ENCODE results near the gene FOXD4L1.
"Not testable (repeated sequence)": the region's sequence is repeated elsewhere in the genome, so short reads cannot be mapped to it uniquely, and the experiment has no call there.

FOXD4L1 gene

DNA sequence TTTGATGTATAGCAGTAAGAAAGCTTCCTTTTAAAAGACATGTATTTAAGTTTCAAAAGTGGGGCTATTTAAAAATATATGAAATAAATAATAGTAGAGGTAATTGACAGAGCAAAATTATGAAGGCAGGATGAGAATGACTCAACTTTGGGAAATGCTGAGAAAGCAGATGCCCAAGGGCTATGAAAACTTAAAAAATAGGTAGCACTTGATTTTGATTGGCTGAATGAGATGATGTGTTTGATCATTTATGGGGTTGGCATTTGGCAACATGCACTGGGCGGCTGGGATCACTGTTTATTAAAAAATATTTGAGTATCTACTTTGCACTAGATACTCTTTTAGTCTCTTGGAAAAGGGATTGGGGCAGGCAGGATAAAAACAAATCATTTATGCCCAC lies 26.5 kb downstream of the FOXD4L1 start:
- not testable (repeated sequence) for DNase-seq (ENCODE audit: low spot score)

DNA sequence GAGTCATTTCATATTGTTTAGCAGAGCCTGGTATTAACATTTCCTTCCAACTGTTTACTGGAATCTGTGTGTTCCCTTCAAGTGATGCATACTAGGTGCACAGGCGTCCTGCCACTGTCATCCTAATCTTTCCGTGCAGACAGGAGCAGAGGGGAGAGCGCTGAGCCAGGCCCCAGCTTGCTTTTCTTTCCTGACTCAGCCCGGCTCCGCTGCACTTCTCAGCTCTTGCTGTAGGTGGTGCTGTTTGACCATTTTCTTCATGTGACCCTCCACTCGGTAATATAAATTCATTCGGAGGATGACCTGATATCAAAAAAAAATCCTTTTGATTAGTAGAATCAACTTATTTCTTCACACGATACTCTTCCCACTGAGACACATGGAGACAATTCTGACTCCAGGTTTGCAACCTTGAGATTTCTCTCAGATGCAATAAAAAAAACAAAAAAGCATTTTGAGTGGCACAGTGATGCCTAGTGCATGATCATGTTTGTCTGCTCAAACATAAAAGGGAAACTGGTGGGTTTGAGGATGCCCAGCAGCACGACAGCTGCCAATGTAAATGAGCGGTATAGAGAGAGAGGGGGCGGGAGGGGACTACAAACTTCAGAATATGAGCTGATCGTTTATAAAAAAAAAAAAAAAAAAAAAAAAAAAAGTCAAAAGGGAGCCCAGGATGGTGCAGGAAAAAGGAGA lies 29.0 kb downstream of the FOXD4L1 start:
- not testable (repeated sequence) for DNase-seq (ENCODE audit: low spot score)

DNA sequence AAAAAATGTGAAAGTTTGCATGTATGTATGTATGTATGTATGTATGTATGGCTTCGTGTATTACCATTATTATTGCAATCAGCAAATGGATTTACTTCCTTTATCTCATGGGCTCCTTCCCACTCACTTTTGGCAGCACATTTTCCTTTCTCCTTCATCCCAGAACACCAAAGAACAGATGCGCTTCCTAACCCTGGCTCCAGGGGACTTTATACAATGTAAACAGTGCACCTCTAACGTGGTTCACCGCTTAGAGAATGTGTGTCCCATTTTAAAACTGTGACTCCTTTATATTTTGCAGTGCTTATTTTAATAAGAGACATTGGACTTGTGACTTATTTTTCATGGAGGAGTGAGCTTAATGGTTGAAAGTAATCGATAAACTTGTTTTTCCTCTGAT lies 29.7 kb downstream of the FOXD4L1 start:
- not testable (repeated sequence) for DNase-seq (ENCODE audit: low spot score)

DNA sequence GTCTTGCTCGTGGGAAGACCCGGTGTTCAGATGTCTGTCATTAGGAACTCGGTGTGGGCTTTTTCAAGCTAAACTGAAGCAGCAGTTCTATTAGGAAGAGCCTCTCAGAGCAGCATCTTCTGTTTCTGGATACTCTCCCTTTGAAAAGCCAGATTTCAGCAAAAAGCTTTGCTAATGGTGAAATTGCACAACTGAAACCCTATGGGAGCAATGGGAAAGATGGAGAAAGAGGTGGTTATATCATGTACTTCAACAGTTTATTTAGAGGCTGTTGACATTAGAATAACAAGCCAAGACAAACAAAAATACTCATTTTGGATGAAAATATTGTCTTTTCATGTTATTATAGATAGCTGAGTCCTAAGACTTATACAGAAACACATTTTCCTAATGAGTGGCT lies 30.4 kb downstream of the FOXD4L1 start:
- not testable (repeated sequence) for DNase-seq (ENCODE audit: low spot score)

DNA sequence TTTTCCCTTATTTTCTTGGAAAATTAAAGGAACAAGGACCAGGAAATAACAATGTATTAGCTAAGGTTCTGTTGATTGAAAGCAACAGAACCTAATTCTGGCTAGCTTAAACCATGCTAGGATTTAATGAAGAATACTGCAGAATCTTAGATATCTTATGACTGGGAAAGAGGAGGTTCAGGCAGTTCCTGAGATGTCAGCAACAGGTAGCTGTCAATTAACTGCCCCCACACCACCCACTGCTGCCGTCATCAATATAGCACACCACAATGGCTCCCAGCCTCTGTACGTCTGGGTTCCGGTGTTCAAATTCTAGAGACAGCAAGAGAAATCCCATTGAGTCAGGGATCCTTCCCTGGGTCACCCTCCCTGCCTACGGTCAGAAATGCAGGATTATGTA lies 34.5 kb downstream of the FOXD4L1 start:
- not testable (repeated sequence) for DNase-seq (ENCODE audit: low spot score)

DNA sequence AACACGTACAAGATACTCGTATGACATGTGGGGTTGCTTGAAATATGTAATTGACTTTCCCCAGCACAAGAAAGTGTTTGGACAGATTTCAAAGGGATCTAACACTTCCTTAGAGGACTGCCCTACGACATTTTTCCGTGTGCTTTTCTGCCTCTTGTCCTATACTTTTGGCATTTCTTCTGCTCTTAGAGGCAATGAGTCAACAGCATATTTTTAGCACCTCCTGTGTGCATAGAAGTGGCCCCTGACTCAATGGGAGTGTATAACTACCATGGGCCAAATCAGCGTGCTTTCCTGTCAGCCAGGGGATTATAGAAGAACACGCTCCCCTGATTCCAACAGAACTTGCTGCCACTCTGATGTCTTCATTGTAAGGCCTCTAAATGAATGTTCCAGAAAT lies 38.1 kb downstream of the FOXD4L1 start:
- not testable (repeated sequence) for DNase-seq (ENCODE audit: low spot score)

DNA sequence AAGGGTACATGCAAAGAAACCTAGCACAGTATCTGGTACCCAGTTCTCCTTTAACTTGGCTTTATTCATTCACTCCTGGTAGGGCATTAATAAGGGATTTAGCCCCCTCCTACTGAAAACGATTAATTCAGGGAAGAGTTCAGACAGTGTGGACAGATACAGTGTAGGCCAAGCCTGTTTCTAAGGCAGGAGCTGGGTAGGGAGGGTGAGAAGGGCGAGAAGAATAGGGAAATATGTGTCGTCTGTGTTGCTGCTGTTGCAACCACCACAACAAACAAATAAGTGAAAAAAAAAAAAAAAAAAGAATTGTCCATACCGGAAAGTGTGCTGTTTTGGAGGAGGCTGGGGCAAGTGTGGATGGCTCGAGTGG lies 42.4 kb downstream of the FOXD4L1 start:
- not testable (repeated sequence) for DNase-seq (ENCODE audit: low spot score)

DNA sequence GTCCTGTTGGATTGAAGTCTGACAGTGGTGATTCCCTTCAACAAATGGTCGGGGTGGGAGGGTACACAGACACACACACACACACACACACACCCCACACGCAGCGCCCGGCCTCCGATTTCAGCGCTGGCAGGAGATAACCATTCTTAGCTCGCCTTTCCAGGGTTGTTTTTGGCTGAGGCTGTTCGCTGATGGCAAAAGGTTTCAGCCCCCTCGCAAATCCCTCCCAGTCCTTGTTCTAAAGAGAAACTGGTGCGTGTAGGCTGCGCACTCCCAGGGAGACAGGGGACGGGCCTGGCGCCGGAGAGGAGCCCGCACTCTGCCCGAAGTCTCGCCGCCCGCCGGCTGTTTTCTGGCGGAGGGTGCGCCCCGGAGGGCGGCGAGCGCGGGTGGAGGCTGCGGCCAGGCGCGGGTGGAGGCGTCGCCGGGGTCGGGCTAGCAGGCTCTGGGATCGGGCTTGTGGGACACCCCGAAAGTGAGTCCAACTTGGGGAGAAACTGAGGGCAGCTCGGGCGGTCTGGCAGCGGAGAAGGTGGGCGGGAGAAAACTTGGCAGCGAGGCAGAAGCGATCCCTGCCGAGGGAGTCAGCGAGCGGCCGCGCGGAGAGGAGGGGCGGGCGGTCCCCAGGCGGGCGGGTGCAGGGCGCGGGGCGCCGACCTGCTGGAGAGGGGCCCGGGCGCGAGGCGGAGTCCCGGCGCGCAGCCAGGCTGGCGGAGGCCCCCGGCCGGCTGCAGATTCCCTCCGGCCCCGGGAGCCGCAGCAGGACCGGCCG lies 42.9 kb downstream of the FOXD4L1 start:
- DNase-seq (ENCODE audit: low spot score) = not testable (repeated sequence)

DNA sequence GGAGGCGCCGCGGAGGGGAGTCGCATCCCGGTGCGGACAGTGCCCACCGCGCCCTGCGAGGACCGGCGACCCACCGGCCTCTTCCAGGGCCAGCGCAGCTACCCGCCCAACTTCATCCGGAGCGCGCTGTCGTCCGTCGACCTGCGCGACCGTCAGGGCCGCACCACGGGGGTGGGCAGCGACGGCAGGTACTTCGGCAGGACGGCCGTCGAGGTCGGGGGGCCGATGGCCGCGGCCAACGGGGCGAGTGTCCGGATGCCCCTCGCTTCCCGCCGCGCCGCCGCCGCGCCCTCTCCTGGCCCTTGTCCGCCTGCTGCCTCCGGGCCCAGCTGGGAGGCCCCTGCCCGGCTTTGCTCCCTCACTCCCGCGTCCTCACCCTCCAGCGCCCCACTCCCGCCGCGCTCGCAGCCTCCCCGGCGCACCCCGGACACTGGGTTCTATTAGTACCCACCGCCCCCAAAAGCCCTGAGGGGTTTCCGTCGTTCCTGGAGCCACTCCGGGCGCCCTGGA lies 43.6 kb downstream of the FOXD4L1 start:
- not testable (repeated sequence) for DNase-seq (ENCODE audit: low spot score)

DNA sequence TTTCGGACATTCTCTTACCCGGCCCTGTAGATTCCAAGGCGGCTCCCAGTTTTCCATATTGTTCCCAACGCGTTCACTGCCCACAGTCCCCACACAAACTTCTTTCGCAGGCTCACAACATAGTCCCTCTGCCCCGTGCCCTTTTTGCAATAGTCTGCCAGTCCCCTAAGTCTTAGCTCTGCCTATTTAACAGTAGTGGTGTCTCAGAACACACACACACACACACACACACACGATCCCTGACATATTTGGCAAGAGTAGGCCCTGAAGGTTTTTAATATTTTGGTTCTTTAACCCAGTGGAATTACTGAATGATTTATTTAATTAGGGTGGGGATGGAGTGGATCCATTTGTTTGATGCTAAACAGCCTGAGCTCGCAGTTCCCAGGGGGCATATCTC lies 44.1 kb downstream of the FOXD4L1 start:
- not testable (repeated sequence) for DNase-seq (ENCODE audit: low spot score)

Data from RKO (cell line).